H9 (cell line): Measurements from ENCODE around the gene KCNMA1. TPM values are rescaled to one million over a fixed set of nuclear protein-coding genes. Genes with fewer than 3 reads are reported as not detected.

Experiments used
- DNase-seq: peaks from one replicate; pipeline ENCODE4 v3.0.0-alpha.2; 2017
- H2AFZ ChIP-seq: one replicate; pipeline ENCODE4 v1.6.1; 2013; ENCODE audit warnings: mild to moderate bottlenecking, low read length, control low read depth, moderate library complexity
- H2AK5ac ChIP-seq: 2 replicates; pipeline ENCODE4 v1.6.1; 2013; ENCODE audit warnings: low read length, control low read depth, mixed read lengths; ENCODE audit not compliant: insufficient read length
- H2BK120ac ChIP-seq: one replicate; pipeline ENCODE4 v1.6.1; 2013; ENCODE audit warnings: low read depth, mild to moderate bottlenecking, low read length, control low read depth, inconsistent platforms; ENCODE audit not compliant: poor library complexity, severe bottlenecking
- H2BK12ac ChIP-seq: 2 replicates; pipeline ENCODE4 v1.6.1; 2013; ENCODE audit warnings: low read length, control low read depth, mixed read lengths, low read depth; ENCODE audit not compliant: insufficient read length
- H2BK15ac ChIP-seq: 2 replicates; pipeline ENCODE4 v1.6.1; 2013; ENCODE audit warnings: low read depth, low read length, control low read depth
- H2BK20ac ChIP-seq: one replicate; pipeline ENCODE4 v1.6.1; 2013; ENCODE audit warnings: low read depth, mild to moderate bottlenecking, low read length, control low read depth, inconsistent platforms; ENCODE audit not compliant: poor library complexity, severe bottlenecking
- H2BK5ac ChIP-seq: 2 replicates; pipeline ENCODE4 v1.6.1; 2013; ENCODE audit warnings: low read length, control low read depth, mixed read lengths; ENCODE audit not compliant: insufficient read length
- H3K14ac ChIP-seq: 2 replicates; pipeline ENCODE4 v1.6.1; 2013; ENCODE audit warnings: low read length, control low read depth; ENCODE audit not compliant: insufficient read depth
- H3K18ac ChIP-seq: 2 replicates; pipeline ENCODE4 v1.6.1; 2013; ENCODE audit warnings: low read depth, mild to moderate bottlenecking, mixed read lengths, low read length, control low read depth; ENCODE audit not compliant: insufficient read length
- H3K23ac ChIP-seq: 2 replicates; pipeline ENCODE4 v1.6.1; 2013; ENCODE audit warnings: low read length, control low read depth, mixed read lengths, low read depth; ENCODE audit not compliant: insufficient read length
- H3K23me2 ChIP-seq: 2 replicates; pipeline ENCODE4 v1.6.1; 2013; ENCODE audit warnings: low read depth, mild to moderate bottlenecking, mixed read lengths, low read length, control low read depth; ENCODE audit not compliant: insufficient read length, poor library complexity, severe bottlenecking
- H3K27ac ChIP-seq: 2 replicates; pipeline ENCODE4 v1.5.1; 2013; ENCODE audit warnings: low read length, control low read depth, mixed read lengths, low read depth; ENCODE audit not compliant: insufficient read length
- H3K27me3 ChIP-seq: 2 replicates; pipeline ENCODE4 v1.6.1; 2013; ENCODE audit warnings: low read length, control low read depth, inconsistent platforms; ENCODE audit not compliant: insufficient read depth
- H3K4ac ChIP-seq: 2 replicates; pipeline ENCODE4 v1.6.1; 2013; ENCODE audit warnings: low read depth, mild to moderate bottlenecking, control low read depth, inconsistent platforms, low read length, moderate library complexity
- H3K4me1 ChIP-seq: 2 replicates; pipeline ENCODE4 v1.6.1; 2013; ENCODE audit warnings: low read length, control low read depth, inconsistent platforms; ENCODE audit not compliant: insufficient read depth
- H3K4me2 ChIP-seq: 2 replicates; pipeline ENCODE4 v1.6.1; 2013; ENCODE audit warnings: low read length, control low read depth, mixed read lengths; ENCODE audit not compliant: insufficient read length, insufficient read depth
- H3K56ac ChIP-seq: 2 replicates; pipeline ENCODE4 v1.6.1; 2013; ENCODE audit warnings: low read depth, mild to moderate bottlenecking, mixed read lengths, low read length, control low read depth; ENCODE audit not compliant: insufficient read length
- H3K79me1 ChIP-seq: 2 replicates; pipeline ENCODE4 v1.6.1; 2013; ENCODE audit warnings: low read depth, mild to moderate bottlenecking, moderate library complexity, low read length, control low read depth, inconsistent platforms; ENCODE audit not compliant: insufficient read depth, poor library complexity, severe bottlenecking
- H3K79me2 ChIP-seq: 2 replicates; pipeline ENCODE4 v1.6.1; 2013; ENCODE audit warnings: low read length, control low read depth, inconsistent platforms; ENCODE audit not compliant: insufficient read depth
- H3K9ac ChIP-seq: 2 replicates; pipeline ENCODE4 v1.6.1; 2013; ENCODE audit warnings: low read length, control low read depth, mixed read lengths; ENCODE audit not compliant: insufficient read length; ENCODE audit errors: extremely low read depth
- H3K9me3 ChIP-seq: one replicate; pipeline ENCODE4 v1.6.1; 2013; ENCODE audit warnings: low read depth, low read length, inconsistent platforms; ENCODE audit not compliant: control insufficient read depth
- H3T11ph ChIP-seq: one replicate; pipeline ENCODE4 v1.6.1; 2013; ENCODE audit warnings: mild to moderate bottlenecking, low read length, control low read depth, inconsistent platforms
- H4K20me1 ChIP-seq: one replicate; pipeline ENCODE4 v1.6.1; 2013; ENCODE audit not compliant: control insufficient read depth, insufficient read length, insufficient read depth
- H4K5ac ChIP-seq: 2 replicates; pipeline ENCODE4 v1.6.1; 2013; ENCODE audit warnings: low read depth, mild to moderate bottlenecking, mixed read lengths, low read length, control low read depth; ENCODE audit not compliant: insufficient read length
- H4K8ac ChIP-seq: replicated peaks from 2 replicates; pipeline ENCODE4 v1.6.1; 2013; ENCODE audit warnings: low read length, control low read depth, mixed read lengths, low read depth; ENCODE audit not compliant: insufficient read length
- H4K91ac ChIP-seq: 2 replicates; pipeline ENCODE4 v1.6.1; 2013; ENCODE audit warnings: low read depth, mild to moderate bottlenecking, moderate library complexity, mixed read lengths, low read length, control low read depth; ENCODE audit not compliant: insufficient read length
- H3K27ac Mint-ChIP-seq, 3 experiments: 2 replicates in 2 of 3; 3 replicates in 1 of 3; pipeline ENCODE4 v1.8.0; 2020 to 2021; ENCODE audit warnings: mixed read lengths in 3 of 3, mild to moderate bottlenecking in 1 of 3, moderate library complexity in 1 of 3
- H3K27me3 Mint-ChIP-seq: 2 replicates; pipeline ENCODE4 v1.8.0; 2021; ENCODE audit warnings: low read depth, mild to moderate bottlenecking, moderate library complexity, mixed read lengths
- H3K36me3 Mint-ChIP-seq, 3 experiments: 2 replicates in 2 of 3; 3 replicates in 1 of 3; pipeline ENCODE4 v1.8.0; 2020 to 2021; ENCODE audit warnings: low read depth in 3 of 3, mixed read lengths in 3 of 3; ENCODE audit not compliant: insufficient read depth in 1 of 3
- H3K4me1 Mint-ChIP-seq, 2 experiments: 2 replicates each; pipeline ENCODE4 v1.8.0; 2020; ENCODE audit warnings: mixed read lengths in 2 of 2
- H3K4me3 Mint-ChIP-seq, 2 experiments: 2 replicates in 1 of 2; 3 replicates in 1 of 2; pipeline ENCODE4 v1.8.0; 2020 to 2021; ENCODE audit warnings: mild to moderate bottlenecking in 2 of 2, mixed read lengths in 2 of 2, moderate library complexity in 1 of 2
- H3K9me3 Mint-ChIP-seq, 2 experiments: 2 replicates in 1 of 2; 3 replicates in 1 of 2; pipeline ENCODE4 v1.8.0; 2020; ENCODE audit warnings: mild to moderate bottlenecking in 2 of 2, mixed read lengths in 2 of 2, moderate library complexity in 1 of 2
- CTCF ChIP-seq: fragments of 200-600 bp; sonication (generic); conservative IDR thresholded peaks from 3 replicates; pipeline ENCODE4 v1.8.0; 2021; ENCODE audit warnings: antibody characterized with exemption, mild to moderate bottlenecking
- WGBS: extraction: QIAGEN DNeasy Blood & Tissue Kit; methylation state at CpG from one replicate; pipeline ENCODE4 v1.1.7; 2013; ENCODE audit warnings: missing lambda C conversion rate, low lambda C conversion rate, mixed read lengths; ENCODE audit not compliant: insufficient read length; ENCODE audit errors: extremely low coverage; 5-methylcytosine and 5-hydroxymethylcytosine counted together
- total RNA-seq: library from RNA; stranded (reverse); gene quantifications from 2 replicates; pipeline ENCODE4 v1.2.1, GENCODE V29; 2021

KCNMA1 gene
- total RNA-seq, 1 experiment from 2014 or later, result 2.0 TPM

- Histone ChIP-seq H4K8ac (no peak overlapping the region), H3K79me1 (no peaks in the 10 kb centered on the region), H2BK5ac (no peak overlapping the region), H3K4me2 (no peak overlapping the region), H3K18ac (no peak overlapping the region), H3K56ac (no peak overlapping the region), H2BK120ac (no peak overlapping the region), H3K14ac (no peak overlapping the region), H2BK12ac (no peak overlapping the region), H3T11ph (no peak overlapping the region), H3K4ac (no peak overlapping the region), H3K9me3 (no peaks in the 10 kb centered on the region), H3K23me2 (no peaks in the 10 kb centered on the region), H4K91ac (no peak overlapping the region), H2AK5ac (no peak overlapping the region), H3K27ac (no peak overlapping the region), H2AFZ (no peak overlapping the region), H2BK20ac (no peak overlapping the region), H3K4me1 (peaks cover 12% of the 10 kb centered on the region), H3K23ac (no peak overlapping the region), H4K5ac (no peak overlapping the region), H2BK15ac (no peak overlapping the region), H3K9ac (no peak overlapping the region), H3K79me2 (no peaks in the 10 kb centered on the region), H4K20me1 (no peaks in the 10 kb centered on the region), H3K27me3 (no peaks in the 10 kb centered on the region)
- no peak overlapping the region for H3K27ac Mint-ChIP-seq
- no peak overlapping the region for H3K4me3 Mint-ChIP-seq
- no peak for TF ChIP-seq CTCF
- no CpG with 5 or more reads among the region's 6 CpGs for WGBS
- H3K4me1 Mint-ChIP-seq, result peaks cover 46% of the 10 kb centered on the region in 2 experiments
- DNase-seq, result no peak
- H3K27me3 Mint-ChIP-seq, result peaks cover 20% of the 10 kb centered on the region
- no peaks in the 10 kb centered on the region; a peak in 1 of 7 replicates for H3K36me3 Mint-ChIP-seq
- H3K9me3 Mint-ChIP-seq, result no peaks in the 10 kb centered on the region; a peak in 1 of 5 replicates
These were observed 557.1 kb downstream of the KCNMA1 start for GRCh38 chr10:77080361-77081027.
